ENCODE measurements around the gene PEG3. TPM values are rescaled to one million over a fixed set of nuclear protein-coding genes. Genes with fewer than 3 reads are reported as not detected.

PEG3 gene
- total RNA-seq, 1 donor from 2014 or later: not detected

- intact Hi-C loops (cut with micrococcal nuclease): no loop called here
Measured at GRCh38 chr19:56839652-56840450, 675 bp downstream of the PEG3 start.

- intact Hi-C loops (cut with micrococcal nuclease): no loop called here
Measured at GRCh38 chr19:56838909-56839651, 1.4 kb downstream of the PEG3 start.

GRCh38 chr19:56838024-56838908 is 2.3 kb downstream of the PEG3 start:
- intact Hi-C loops (cut with micrococcal nuclease): no loop called here

GRCh38 chr19:56837492-56838023 is 3.0 kb downstream of the PEG3 start:
- intact Hi-C loops (cut with micrococcal nuclease): no loop called here

GRCh38 chr19:56837004-56837403 is 3.5 kb downstream of the PEG3 start:
- intact Hi-C loops (cut with micrococcal nuclease): no loop called here

GRCh38 chr19:56836059-56836458 is 4.5 kb downstream of the PEG3 start:
- intact Hi-C loops (cut with micrococcal nuclease): no loop called here

GRCh38 chr19:56835401-56835800 is 5.1 kb downstream of the PEG3 start:
- intact Hi-C loops (cut with micrococcal nuclease): no loop called here

- intact Hi-C loops (cut with micrococcal nuclease): no loop called here
Measured at GRCh38 chr19:56834564-56835375, 5.8 kb downstream of the PEG3 start.

GRCh38 chr19:56832352-56832928 is 8.1 kb downstream of the PEG3 start:
- intact Hi-C loops (cut with micrococcal nuclease): no loop called here

GRCh38 chr19:56831255-56831654 is 9.3 kb downstream of the PEG3 start:
- intact Hi-C loops (cut with micrococcal nuclease): no loop called here

GRCh38 chr19:56829596-56829995 is 10.9 kb downstream of the PEG3 start:
- intact Hi-C loops (cut with micrococcal nuclease): no loop called here

- intact Hi-C loops (cut with micrococcal nuclease): no loop called here
Measured at GRCh38 chr19:56827708-56828107, 12.8 kb downstream of the PEG3 start.

GRCh38 chr19:56823956-56824355 is 16.6 kb downstream of the PEG3 start:
- intact Hi-C loops (cut with micrococcal nuclease): no loop called here

GRCh38 chr19:56823417-56823816 is 17.1 kb downstream of the PEG3 start:
- intact Hi-C loops (cut with micrococcal nuclease): no loop called here

- intact Hi-C loops (cut with micrococcal nuclease): no loop called here
Measured at GRCh38 chr19:56822755-56823154, 17.8 kb downstream of the PEG3 start.

- intact Hi-C loops (cut with micrococcal nuclease): no loop called here
Measured at GRCh38 chr19:56821675-56822074, 18.9 kb downstream of the PEG3 start.

- intact Hi-C loops (cut with micrococcal nuclease): no loop called here
Measured at GRCh38 chr19:56821209-56821608, 19.3 kb downstream of the PEG3 start.

- intact Hi-C loops (cut with micrococcal nuclease): no loop called here
Measured at GRCh38 chr19:56819166-56819565, 21.4 kb downstream of the PEG3 start.

GRCh38 chr19:56814656-56815055 is 25.9 kb downstream of the PEG3 start:
- intact Hi-C loops (cut with micrococcal nuclease): no loop called here

- intact Hi-C loops (cut with micrococcal nuclease): no loop called here
Measured at GRCh38 chr19:56813531-56813930, 27.0 kb downstream of the PEG3 start.
